Activated gamma-delta T cell treated with Interleukin-2 at 50 U/mL for 16 hours (primary cell): ENCODE measurements around the gene IL1R1.

Experiments used
- DNase-seq: peaks from one replicate; pipeline ENCODE4 v3.0.0-alpha.2; 2020

The IL1R1 gene

DNA sequence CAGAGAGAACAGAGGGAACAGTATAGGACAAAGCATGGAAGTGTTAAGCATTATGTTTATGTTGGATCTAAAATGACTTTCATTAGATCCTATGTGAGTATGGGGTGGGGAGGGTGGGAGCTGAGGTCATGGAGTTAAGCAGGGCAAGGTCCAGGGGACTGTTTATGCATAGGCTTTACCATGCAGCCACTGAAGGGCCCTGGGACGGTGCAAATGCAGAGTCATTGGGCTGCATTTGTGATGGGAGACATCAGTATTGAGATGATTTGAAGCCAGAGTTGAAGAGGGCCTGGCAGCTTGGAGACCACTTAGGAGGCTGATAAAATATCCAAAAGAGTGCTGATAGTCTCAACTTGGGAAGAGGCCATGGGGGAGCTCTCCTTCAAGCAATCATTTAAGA, 66.9 kb downstream of the IL1R1 start:
- DNase-seq = no peak

DNA sequence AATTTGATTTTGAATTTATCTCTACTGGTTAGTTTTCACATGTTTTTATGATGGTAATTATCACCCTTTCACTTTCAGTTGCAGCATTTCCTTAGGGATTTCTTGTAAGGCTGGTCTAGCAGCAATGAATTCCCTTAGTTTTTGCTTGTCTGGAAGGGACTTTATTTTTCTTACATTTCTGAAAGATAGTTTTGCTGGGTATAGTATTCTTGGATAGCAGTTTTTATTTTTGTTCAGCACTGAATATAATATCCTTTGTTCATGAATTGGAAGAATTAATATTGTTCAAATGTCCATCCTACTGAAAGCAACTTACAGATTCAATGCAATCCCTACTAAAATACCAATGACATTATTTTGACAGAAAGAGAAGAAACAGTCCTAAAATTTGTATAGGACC, 74.5 kb downstream of the IL1R1 start:
- no peak for DNase-seq

GRCh38 chr2:102224824-102225739, 82.5 kb downstream of the IL1R1 start:
- DNase-seq = no peak

- DNase-seq = no peak
These were observed 83.6 kb downstream of the IL1R1 start for GRCh38 chr2:102226171-102226570.

DNA sequence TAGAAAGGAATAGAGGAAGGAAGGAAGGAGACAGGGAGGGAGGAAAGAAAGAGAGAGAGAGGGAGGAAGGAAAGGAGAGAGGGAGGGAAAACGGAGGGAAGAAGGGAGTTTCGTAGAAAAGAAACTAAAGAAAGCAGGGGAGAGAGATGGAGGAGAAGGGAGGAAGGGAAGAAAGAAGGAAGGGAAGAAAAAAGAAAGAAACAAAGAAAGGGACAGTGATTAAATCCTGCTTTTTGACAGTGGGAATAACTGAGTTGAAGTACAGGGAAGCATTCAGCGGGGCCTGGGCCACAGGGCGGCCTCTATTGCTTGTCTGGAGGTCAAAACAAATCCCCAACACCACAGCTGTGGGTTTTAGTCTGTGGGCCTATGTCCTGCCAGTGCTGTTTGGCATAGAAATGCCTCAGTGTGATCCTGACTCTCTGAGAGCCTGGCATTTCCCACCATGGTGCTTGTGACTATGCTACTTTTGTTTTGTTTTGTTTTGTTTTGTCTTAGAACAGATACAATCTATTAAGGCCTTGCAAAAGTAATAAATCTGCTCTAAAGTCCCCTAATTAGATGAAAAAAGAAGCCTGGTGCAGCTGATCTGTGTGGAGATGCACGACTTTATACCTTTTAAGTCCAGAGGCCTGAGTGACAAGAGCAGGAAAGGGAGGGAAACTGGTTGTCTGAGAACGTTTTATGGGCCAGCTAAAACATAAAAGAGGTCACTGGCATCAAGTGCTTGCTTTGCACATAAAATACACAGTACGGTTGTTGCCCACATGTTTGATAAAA, 84.3 kb downstream of the IL1R1 start:
- DNase-seq = no peak

GRCh38 chr2:102229141-102229769, 86.7 kb downstream of the IL1R1 start:
- DNase-seq = no peak
